SK-N-DZ (cell line): ENCODE data around the gene CRABP1.

ENCODE experiments used
- DNase-seq: peaks from one replicate; pipeline ENCODE4 v3.0.0-alpha.2; 2015; ENCODE audit warnings: low spot score

The CRABP1 gene

GRCh38 chr15:78316283-78317083 lies 23.7 kb upstream of the CRABP1 start:
- DNase-seq, result peak; percentile 72

DNA sequence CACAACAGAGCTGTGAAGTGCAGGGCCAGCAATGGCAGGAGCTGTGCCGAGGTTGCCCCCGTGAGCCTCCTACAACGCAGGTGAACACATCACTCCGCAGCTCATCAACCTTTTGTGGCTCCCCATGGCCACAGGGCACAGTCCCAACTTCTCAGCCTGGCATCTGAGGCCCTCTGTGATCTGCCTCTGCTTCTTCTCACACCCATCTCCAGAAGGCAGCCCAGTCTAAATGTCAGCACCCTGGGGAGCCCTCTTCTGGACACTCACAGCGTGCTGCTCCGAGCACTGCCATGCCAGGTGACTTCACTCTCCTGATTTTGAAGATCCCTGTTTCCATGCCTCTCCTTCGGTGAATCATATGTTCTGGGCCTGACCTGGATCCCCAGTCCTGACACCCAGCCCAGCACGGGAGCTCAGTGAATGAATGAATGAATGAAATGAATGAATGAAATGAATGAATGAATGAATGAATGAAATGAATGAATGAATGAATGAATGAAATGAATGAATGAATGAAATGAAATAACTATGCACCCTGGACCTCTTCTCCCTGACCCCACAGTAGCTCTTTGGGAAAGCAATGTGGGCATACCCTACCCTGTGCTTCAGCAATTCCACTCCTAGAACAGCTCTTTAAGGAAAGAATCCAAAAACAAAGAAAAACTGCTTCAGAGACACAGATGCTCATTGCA lies 22.9 kb upstream of the CRABP1 start:
- peak; percentile 60 for DNase-seq

DNA sequence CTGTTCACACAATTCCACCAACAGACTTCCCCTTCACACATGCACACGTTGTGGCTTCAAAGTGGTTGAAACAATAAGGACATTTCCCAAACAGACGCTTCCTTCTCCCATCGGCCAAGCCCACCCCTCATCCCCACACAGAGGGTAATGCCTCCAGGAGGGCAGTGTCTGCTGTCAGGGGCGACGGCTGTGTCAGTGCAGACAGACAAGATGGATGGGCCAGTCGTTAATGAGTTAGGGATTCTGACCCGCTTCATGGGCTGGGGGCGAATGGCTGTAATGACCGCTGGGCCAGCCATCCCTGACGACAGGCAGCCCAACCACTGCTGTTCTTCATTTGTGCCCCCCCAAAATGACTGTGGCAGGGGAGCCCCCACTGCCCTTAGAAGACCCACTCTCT lies 20.6 kb upstream of the CRABP1 start:
- DNase-seq, result no peak

- no peak for DNase-seq
These were observed 20.0 kb upstream of the CRABP1 start for GRCh38 chr15:78320183-78320582.

GRCh38 chr15:78321041-78321570 lies 19.0 kb upstream of the CRABP1 start:
- DNase-seq, result no peak

DNA sequence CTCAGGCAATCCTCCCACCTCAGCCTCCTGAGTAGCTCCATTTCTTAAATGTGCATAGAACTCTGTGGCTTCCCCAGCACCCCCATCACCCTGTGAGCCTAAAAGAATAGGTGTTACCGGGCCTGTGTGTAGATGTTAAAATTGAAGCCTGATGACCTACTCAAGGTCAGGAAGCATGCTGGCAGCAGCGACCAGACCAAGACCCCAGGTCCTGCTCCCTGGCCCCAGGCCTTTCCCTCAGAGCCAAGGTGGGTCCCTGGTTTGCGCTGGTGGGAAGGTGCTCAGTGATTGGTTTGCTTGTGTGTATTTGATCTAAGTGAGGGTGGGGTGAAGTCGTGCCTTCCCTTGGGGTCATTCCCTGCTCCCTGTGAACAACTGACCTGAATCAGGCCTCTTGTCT lies 18.4 kb upstream of the CRABP1 start:
- DNase-seq, result no peak

DNA sequence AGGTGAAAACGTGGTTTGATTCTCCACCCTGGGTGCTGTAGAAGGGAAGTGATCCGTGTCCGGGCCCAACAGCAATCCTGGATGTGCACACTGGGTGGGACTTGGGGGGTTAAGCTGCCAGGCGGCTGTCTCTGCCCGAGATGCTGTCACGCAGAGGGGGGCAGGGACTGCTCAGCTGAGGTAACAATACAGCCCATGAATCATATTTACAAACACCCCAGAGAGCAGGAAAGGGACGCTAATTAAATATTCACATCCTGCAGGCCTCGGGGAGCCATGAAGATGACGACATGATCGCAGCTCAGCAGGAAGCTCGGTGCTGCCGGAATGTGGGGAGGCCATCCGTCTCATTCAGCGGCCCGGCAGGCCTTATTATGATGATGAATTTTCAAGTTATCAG lies 17.9 kb upstream of the CRABP1 start:
- peak; percentile 56 for DNase-seq

DNA sequence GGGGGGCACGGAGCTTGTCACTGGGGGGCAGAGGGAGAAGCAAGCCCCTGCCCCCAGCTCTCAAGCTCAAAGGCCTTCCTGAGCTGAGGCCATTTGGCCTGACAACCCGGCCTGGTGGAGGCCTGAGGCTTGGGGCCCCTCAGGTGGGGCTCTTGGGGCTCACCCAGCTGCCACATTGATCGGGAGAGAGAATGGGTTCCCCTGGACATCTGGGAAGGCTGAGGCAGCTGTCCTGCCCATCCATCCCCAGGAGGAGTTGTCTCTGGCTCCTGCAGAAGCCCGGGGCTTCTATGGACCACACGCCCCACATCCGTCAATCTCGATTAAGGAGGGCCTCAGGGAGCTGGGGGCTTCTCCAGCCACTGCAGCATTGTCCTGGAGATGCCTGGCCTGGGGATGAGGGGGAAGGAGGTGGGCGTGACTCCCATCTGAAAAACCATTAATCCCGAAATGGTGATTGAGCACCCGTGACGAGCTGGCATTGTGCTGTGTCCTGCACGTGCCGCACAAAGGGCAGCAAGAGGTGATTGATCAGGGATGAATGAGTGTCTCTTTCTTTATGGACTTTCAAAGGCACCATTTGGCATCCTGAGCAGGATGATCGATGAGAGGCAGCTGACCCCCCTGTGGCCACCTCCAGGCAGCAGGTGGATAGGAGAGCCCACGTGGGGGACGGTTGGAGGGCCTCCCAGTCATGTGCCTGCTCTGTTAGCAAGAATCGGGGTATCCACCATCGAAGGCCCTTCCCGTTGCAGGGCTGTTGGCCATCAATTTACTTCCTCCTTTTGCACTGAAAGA lies 17.2 kb upstream of the CRABP1 start:
- DNase-seq, result peak; percentile 41

DNA sequence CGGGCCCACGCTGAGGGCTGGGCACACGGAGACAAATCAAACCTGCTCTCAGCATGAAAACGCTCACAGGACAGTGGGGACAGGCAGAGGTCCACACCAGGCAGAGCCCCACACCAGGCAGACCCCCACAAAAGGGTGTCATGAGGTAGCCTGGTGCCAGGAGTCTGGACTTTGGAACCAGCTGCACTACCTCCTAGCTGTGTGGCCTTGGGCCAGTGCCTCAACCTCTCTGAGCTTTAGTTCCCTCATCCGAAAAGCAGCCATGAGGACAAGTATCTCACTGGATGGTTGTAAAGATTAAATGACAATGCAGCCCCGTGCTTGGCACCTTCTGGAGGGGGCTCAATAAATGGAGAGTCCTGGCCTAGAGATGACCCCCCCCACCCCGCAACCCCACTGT lies 16.5 kb upstream of the CRABP1 start:
- DNase-seq, result no peak

GRCh38 chr15:78324144-78324543 lies 16.0 kb upstream of the CRABP1 start:
- no peak for DNase-seq

DNA sequence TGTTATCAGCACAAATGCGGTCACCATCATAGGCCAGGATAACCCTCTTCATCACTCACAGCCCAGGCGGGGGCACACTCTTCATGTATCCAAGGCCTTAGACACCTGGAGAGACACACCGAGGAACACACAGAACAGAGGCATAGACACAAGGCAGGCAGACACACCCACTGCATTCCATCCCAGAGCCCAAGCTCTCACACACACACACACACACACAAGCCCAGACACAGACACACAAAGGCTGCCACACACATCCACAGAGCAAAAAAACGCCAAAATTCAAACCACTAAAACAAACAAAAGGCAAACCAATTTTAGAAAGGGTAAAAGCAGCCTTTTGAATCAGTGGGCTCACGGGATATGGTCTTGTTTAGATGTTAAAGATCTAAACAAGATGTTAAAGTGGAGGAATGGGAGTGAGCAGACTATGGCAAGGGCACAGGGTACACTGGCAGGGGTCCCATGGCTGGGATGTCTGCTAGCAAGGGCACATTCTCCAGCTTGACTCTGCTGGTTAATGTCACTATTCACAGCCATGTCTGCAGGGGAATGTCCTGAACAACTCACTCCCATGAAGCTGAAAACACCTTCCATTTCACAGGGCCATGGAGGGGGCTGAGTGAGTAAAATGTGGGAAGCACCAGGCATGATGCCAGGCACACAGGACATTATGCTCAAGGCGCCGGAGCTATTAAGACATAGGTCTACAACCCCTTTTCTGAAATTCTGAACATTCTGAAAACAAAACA lies 14.9 kb upstream of the CRABP1 start:
- no peak for DNase-seq

GRCh38 chr15:78327466-78327865 lies 12.7 kb upstream of the CRABP1 start:
- DNase-seq, result no peak

GRCh38 chr15:78329625-78330024 lies 10.5 kb upstream of the CRABP1 start:
- DNase-seq, result no peak

GRCh38 chr15:78334845-78335244 lies 5.3 kb upstream of the CRABP1 start:
- no peak for DNase-seq

- DNase-seq, result no peak
These were observed 4.2 kb upstream of the CRABP1 start for GRCh38 chr15:78335985-78336384.

DNA sequence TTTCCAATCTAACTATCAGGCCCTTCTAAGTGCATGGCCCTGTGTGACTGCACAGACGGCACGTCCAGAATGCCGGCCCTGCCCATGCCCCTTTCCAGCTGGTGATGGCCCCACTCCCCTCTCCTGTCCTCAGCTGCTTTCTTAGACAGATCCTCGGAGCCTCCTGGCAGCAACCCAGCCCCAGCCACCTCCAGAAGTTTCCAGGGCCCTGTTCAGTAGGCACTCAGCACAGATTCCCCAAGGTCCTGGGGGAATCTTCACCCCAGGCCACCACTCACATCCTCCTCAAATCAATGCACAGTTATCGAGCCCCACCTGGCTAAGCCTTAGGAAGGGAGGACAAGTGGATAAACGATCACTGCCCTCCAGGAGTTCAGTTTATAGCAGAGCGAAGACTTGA lies 1.4 kb upstream of the CRABP1 start:
- no peak for DNase-seq

GRCh38 chr15:78339559-78339958 lies 594 bp upstream of the CRABP1 start:
- no peak for DNase-seq

- DNase-seq, result no peak
These were observed 1.2 kb downstream of the CRABP1 start for GRCh38 chr15:78341057-78341987.

DNA sequence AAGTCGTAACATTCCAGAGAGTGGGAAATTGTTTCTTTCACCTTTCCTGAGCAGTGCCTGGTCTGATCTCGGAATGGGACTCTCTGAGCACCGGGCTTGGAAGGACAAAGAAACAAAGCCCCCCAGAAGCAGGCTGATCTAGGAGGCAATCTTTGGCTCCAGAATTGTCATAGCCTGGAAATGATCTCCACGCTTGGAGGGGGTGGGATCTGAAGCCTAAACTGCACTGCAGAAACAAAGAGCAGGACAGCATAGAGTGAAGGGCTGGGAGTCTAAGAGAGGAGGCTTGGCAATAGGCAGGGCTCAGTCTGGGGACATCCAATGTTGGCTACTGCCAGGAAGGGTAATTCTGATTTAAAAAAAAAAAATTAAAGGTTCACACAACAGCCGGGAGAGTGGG lies 1.9 kb downstream of the CRABP1 start:
- DNase-seq, result no peak
